NCI-H1930 (cell line): ENCODE data around the gene SPATA3.
"Not testable (repeated sequence)": the region's sequence is repeated elsewhere in the genome, so short reads cannot be mapped to it uniquely, and the experiment has no call there.

Experiments used
- DNase-seq, 2 experiments: peaks; one replicate each; lab custom pipeline; 2025; lab: John Stamatoyannopoulos, UW

Gene SPATA3

DNA sequence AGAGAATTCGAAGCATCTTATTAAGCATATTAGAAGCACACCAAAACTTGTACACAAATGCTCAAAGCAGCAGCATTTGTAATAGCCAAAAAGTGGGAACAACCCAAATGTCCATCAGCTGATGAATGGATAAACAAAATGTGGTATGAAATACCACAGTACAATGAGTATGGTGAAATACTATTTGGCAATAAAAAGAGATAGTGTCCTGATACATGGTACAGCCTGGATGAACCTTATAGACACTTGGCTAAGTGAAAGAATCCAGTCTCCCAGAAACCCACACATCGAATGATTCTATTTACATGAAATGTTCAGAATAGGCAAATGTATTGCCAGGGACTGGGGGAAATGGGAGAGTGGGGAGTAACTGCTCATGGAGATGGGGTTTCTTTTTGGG, 3.0 kb downstream of the SPATA3 start:
- no peak for DNase-seq

DNA sequence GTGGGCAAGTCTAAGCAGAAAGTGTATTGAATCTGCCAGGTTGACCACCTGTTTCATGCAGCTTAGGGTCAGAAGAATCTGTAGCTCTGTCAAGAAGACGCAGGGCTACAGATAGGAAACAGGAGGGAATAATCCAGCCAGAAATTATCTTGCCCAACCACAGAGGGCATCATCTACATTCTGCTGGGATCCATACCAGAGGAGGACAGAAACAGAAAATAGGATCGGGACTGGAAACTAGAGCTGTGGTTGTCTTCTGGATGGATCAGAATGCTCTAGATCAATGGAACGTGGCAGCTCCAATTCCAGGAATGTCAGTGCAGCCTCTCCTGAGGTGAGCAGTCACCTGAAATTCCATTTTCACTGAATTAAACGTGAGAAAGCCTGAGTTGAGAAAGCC, 3.6 kb downstream of the SPATA3 start:
- DNase-seq: no peak

DNA sequence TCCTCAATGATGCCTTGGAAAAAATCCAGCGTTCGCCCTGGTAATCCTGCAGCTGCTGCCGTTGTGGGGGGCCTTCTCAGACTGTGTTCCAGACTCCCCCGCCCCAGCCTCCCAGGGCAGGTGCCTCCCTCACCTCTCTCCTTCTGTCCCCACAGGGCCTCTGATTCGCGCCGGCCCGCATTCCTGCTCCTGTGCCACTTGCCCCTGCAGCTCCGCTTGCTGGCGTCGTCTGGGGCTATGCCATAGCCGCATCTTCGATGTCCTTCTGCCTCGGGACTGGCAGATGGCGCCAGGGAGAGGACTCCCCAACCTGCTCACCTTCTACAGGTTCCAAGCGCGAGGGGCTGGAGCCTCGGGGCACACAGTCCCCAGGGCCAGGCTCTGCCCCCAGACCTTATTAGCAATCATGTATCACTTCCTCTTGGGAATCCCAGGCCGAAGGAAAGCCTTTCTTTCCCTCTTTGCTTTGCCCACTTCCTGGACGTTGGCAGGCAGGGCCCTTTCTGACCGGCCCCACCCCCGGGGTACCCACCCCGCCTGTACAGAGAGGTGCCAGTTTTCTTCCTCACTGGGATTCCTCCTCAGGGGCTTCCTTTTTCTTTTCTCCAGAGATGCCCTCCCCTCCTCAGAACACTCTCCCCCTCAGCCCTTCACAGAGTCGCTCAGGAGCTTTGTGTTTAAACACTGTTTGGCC, 4.4 kb downstream of the SPATA3 start:
- DNase-seq: no peak

DNA sequence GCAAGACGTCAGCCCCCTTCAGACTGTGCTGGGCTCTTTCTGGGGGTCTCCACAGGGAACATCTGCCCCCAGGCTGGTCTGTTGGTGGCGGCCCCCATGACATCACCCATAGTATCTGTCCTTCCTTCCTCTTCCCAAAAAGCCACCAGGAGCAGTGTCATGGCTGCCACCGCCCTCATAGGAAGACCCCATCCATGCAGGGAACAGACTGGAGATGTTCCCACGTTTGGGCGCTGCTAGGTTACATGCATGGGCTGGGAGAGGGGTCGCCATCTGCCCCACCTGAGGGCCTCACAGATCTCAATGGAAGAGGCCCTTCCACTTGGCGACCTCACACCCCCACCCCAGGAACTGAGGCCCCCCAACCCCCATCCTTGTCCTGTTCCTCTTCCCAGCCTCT, 5.1 kb downstream of the SPATA3 start:
- no peak for DNase-seq

DNA sequence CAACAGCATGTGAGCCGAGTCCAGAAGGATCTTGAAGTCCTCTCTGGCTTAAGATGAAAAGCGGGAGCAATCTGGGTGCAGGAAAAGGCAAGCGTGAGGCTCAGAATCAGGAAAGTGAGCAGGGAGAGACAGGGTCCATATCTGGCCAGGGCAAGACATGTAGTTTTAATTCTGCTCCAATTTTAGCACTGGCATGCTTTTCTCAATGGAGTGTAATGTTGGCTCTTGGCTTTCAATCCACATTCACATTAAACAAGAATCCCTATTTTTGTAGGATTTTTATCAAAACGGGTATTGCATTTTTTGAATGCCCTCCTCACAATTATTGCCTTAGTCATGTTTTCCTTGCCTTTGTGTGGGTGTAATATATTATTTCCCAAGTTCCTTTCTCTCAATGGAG, 6.0 kb downstream of the SPATA3 start:
- no peak for DNase-seq

DNA sequence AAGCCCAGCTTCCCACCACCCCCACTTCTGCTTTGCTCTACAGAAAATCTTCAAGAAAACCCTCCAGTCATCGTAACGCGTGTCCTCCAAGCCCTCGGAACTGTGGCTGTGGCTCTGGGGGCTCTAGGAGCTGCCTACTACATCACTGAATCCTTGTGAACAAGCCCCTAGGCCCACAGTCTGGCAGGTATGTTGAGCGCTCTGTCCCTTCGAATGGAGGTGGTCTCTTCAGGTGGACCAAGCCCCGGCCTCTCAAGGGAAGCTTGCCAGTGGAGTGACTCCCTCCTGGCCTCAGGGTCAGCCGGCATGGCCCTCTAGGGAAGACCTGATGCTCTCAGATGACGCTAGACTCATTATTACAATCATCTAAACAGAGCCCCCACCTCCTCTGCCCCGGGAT, 6.7 kb downstream of the SPATA3 start:
- DNase-seq: no peak

DNA sequence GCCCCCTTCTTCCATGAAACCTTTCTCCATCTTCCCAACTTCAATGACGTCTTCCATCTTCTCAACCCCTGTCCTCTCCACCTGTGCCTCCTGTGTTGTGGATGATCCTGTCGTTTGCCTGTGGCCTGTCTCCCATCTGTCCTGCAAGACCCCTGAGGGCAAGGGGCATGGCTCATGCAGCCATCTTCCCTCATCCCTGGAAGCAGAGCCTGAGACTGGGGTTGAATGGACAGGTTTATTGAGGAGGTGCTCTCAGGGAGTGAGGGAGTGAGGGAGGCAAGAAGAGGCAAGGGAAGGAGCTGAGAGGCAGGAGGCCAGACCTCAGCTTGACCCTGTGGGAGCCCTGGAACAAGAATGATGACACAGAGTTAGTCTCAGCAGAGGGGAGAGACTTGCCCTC, 7.3 kb downstream of the SPATA3 start:
- DNase-seq: no peak

DNA sequence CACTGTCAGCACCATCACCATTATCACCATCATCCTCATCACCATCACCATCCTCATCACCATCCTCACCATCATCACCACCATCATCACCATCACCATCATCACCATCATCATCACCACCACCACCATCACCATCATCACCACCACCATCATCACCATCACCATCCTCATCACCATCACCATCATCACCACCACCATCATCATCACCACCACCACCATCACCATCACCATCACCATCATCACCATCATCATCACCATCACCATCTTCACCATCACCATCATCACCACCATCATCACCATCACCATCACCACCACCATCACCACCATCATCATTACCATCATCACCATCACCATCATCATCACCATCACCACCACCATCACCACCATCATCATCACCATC, 9.0 kb downstream of the SPATA3 start:
- DNase-seq: not testable (repeated sequence)

DNA sequence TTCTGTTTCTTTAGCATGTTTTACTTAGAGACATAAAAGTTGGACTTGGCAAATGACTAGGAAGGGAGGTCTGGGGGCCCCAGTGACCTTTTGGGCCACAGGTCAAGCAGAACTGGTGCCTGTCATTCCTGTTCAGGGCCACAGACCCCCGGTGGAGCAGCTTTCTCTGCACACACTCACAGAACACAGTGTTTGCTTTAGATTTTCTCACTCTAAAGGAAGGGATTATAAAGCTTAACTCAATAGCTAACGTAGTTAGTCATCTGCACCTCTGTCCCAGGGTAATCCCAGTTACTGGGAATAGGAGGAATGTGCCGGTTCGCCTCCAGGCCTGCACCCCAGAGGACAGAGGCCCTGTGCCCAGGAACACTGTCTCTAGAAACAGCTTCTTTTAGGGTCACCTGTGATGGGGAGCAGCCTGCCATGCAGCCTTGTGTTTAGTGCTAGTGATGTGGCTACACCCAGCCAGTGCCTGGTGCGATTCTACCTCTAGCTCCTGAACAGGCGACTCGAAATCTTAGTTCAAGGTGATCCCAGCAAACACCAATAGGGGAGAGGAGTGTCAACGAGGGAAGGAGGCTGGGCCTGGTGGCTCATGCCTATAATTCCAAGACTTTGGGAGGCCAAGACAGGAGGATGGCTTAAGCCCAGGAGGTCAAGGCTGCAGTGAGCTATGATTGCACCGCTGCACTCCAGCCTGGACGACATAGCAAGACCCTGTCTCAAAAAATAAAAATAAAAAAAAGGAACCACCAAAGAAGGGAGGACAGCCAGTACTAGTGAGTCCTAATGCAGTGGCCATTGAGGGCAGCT, 11.6 kb downstream of the SPATA3 start:
- DNase-seq: no peak

DNA sequence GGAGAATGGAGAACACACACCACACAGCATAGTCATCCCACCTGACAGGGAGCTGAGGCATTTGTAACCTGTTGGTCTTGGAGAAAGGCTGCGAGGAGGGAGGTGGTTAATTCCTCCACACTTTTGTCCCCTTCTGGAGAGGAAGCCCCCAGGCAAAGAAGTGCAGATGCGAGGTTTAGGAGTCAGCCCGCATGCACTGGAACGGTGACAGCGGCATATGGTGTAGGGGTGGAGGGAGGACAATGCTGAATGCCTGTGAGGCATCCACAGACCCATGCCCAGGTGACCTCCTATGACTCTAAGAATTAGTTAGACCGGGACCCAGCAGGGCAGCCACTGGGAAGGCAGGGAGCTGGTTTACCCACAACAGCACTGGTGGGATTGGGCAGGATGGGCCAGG, 12.2 kb downstream of the SPATA3 start:
- DNase-seq: no peak

DNA sequence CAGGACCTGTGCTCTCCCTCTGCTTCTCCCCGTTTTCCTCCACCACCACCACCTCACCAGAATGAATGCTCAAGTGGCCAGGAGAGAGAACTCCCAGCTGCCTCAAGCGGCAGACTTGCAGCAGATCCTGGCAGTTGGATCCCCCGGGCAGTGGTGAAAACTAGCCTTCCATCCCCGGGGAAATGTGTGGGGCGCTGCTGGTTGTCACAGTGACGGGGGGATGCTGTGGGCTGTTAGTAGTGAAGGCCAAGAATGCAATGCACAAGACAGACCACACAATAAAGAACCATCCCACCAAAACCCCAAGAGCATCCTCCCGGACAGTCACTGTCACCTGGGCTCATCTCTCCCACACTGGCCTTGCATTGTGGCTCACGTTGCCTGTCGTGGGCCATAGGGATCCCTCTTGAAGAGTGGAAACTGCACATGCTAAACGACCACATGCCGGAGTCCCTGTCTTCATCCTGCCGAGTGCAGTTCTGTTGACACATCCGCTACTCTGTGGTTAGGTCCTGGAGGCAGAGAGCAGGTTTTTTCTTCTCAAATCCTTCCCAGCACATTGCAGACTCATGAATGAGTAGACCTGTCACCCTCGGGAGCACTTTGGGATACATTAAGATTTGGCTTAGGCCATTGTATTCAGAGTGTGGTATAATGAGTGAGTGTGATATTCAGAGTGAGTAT, 13.5 kb downstream of the SPATA3 start:
- no peak for DNase-seq

DNA sequence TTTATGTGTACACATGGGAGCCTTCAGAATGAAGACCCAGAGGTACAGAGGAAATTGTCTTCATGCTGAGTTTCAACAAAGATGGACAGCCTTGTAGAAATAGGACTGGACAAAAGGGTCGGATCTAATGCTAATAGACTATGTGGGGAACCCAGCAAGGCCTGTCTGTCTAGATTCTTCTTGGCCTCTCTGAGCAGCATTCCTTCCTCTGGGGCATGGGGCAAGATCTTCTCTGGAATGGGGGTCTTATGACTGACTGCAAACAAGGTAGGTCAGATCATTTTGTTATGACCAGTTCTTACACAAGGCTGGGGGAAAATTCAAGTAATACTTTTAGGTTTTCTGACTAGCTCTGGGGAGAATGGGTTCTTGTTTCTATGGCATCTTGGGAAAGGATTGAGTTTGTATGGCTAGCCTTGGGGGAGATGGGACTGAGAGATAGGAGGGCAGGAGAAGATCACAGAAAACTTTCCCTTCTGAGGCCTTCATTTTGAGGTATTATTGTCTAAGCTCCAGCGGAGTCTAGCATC, 14.3 kb downstream of the SPATA3 start:
- DNase-seq: no peak

DNA sequence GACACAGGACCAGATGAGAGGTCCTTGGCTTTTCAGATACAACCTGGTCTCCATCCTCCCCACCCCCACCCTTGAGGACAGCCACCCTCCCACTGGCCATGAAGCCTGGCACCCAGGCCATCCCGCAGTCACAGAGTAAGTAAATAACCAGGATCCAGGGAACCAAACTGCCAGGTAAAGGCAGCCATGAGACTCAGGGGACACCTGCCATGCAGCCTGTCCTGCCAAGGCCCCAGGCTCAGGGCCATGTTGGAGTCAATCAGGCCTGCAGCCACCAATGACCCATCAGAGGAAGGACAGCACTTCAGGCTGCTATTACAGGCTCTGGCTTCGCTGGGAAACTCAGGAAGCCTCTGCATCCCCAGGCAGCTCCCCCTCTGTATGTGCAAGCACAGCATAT, 15.6 kb downstream of the SPATA3 start:
- no peak for DNase-seq

DNA sequence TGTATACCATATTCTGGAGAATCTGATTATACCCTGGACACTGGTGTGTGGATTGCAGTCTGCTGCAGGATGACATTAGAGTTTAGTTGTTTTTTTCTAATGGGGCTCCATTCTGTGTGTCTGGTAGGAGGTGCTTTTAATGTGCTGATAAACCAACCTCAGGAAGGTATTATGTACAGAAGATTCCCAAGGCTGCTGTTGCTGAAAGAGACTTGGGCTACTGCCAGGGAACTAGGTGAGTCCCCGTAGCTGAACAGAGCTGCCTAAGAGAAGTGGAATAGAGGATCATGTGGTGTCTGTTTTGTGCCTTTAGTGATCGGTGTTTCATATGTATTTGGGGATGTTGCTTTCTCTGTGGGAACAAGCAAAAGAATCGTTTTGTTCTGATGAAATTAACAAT, 16.5 kb downstream of the SPATA3 start:
- no peak for DNase-seq

DNA sequence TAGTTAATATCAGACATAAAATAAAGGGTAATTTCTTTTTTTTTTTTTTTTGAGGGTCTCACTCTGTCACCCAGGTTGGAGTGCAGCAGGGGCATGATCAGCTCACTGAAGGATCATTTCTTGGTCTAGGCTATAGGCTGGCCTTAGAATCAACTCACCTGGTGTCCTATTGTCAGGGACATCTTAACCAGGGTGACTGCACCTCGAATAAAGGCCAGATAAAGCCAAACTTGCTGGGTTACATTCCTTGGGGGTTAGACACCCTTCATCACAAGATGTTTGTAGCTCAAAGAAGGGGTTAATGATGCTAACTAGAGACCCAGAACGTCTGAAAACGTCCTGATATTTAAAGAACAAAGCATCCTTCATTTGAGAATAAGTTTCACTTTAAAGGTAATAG, 17.9 kb downstream of the SPATA3 start:
- DNase-seq: no peak

DNA sequence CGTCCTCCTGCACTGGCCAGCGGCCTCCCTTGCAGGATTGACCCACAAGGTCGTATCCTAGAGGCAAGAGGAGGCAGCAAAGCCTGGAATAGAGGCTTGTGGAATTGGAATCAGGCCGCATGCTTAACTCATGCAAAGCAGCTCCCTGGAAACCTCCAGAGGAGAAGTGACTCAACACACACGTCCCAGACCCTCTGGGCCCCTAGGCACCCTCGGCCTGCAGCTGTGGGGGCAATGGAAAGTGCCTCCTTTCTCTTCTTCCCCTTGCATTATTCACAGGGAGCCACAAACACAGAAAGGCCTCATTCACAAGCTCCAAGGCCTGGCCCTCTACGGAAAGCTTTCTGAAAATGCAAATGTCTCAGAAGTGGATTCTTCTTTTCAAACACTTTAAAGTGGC, 19.6 kb downstream of the SPATA3 start:
- no peak for DNase-seq

DNA sequence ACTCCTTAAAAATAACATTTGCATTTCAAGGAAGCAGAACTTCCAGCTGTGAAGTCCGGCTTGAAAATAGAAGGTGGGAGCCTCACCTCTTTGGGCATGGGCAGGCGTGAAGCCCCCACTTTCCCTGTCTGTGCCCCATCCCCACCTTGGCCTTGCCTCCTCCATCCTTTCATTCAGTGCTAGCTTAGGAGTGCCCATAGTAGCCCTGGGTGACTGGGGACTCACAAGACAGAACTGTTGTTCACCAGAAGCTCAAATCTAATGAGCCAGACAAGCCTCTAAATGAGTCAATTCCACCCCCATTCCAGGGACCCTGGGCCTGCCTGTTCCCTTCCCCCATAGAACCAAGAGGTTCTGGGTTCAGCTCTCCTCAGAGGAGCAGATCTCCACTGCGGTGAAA, 20.0 kb downstream of the SPATA3 start:
- no peak for DNase-seq

DNA sequence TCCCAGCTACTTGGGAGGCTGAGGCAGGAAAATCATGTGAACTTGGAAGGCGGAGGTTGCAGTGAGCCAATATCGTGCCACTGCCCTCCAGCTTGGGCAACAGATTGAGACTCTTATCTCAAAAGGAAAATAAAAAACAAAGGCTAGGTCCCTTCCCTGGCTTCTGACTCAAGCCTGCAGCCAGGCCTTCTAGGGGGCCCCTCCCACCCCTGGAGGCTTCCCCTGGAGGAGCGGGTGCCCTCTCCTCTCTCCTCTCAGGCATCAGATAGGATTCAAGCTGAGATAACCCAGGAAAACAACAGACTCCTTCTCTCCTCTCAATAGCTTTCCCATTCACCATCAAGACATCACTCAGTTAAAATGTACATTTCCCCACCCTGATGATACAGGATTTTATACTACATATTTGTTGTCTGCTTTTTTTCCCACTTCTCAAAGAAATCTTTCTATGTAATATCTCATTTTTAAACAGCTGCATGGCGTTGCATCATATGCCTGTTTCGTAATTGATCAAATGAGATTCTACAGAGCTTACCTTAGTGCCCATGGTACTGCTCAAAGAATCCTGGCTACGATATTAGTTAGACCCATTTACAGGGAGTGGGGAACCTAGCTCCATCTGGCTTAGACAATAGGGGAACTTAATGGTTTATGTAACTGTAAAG, 20.8 kb downstream of the SPATA3 start:
- no peak for DNase-seq

DNA sequence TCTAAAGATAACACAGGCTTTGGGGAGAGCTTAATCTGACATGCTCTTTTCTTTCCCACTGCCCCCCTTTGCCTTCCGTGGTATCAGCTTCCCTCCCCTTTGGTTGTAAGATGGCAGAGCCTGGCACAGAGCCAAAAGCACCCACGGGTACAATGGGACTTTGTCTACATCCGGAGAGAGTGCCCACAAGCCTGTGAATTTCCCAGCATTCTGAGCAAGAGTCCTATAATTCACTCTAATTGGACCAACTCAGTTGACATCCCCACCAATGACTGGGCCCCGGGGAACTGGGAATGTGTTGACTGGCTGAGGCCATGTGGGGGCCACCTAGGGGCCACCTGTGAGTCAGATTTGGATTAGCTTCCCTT, 21.3 kb downstream of the SPATA3 start:
- peak in 1 of 2 experiments; percentile 5 for DNase-seq

DNA sequence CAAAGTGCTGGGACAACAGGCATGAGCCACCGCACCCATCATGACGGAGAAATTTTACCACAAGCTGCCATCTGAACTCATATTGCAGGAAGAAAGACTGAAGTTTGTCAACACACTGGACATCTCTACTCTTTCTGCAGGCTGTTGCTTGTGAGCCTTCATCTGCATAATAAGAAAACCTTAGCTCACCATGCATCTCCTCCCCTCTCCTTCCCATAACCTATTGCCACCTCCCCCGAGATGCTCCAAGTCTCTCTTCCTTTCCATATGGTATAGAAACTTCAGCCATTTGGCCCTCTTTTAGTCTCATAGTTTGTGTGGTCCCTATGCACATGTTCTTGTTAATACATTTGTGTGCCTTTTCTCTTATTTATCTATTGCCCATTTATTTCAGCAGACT, 22.3 kb downstream of the SPATA3 start:
- no peak for DNase-seq

DNA sequence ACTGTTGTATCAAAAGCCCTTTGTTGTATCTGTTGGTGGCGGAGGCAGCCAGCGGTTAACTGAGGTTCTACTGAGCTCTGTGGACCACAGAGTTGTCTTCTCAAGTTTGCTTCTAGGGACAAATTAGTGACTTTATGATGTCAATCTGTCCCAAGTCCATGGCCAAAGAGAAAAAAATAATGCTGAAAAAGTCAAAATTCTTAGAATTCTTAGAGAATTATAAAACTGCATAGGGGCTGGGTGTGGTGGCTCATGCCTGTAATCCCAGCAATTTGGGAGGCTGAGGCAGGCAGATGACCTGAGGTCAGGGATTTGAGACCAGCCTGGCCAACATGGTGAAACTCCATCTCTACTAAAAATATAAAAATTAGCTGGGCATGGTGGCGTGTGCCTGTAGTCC, 29.1 kb downstream of the SPATA3 start:
- DNase-seq: not testable (repeated sequence)

DNA sequence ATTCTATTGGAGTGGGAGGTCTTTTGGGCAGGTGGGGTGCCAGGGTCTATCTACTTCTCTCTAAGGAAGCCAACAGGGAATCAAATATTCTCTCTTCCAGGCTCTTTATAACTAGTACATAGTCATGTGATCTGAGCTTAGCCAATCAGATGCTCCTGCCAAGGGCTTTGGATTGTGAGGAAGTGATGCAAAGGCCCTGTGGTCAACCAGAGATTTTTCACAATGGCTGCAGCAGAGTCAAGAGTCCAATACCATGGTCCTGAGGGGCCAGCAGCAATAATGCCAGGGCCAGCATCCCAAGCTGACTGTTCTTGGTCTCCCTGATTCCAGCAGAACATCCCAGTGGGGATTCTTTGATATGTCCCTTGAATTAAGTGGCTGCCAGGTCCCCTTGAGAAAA, 33.0 kb downstream of the SPATA3 start:
- DNase-seq: no peak
